ENCODE data around the gene SCRN1. TPM values are rescaled to one million over a fixed set of nuclear protein-coding genes. Genes with fewer than 3 reads are reported as not detected.

SCRN1 gene
- total RNA-seq, 4 donors from 2014 or later = 14.4 to 66.5 (median 44.1) TPM

GRCh38 chr7:29971566-29972314 is 17.9 kb downstream of the SCRN1 start:
- Histone ChIP-seq H3K4me1 (no peaks in the 10 kb centered on the region), H3K27ac (no peak overlapping the region), H3K36me3 (no peaks in the 10 kb centered on the region), H3K27me3 (no peaks in the 10 kb centered on the region), H3K4me3 (no peak overlapping the region), H3K9me3 (no peaks in the 10 kb centered on the region)
- intact Hi-C loops (cut with DNase I; ENCODE audit: low total_unique reads) = no loop called here
- DNase-seq = no peak
- TF ChIP-seq POLR2A (IDR thresholded peaks at IDR 0.05) = no peak
- TF ChIP-seq, protein P1, sequence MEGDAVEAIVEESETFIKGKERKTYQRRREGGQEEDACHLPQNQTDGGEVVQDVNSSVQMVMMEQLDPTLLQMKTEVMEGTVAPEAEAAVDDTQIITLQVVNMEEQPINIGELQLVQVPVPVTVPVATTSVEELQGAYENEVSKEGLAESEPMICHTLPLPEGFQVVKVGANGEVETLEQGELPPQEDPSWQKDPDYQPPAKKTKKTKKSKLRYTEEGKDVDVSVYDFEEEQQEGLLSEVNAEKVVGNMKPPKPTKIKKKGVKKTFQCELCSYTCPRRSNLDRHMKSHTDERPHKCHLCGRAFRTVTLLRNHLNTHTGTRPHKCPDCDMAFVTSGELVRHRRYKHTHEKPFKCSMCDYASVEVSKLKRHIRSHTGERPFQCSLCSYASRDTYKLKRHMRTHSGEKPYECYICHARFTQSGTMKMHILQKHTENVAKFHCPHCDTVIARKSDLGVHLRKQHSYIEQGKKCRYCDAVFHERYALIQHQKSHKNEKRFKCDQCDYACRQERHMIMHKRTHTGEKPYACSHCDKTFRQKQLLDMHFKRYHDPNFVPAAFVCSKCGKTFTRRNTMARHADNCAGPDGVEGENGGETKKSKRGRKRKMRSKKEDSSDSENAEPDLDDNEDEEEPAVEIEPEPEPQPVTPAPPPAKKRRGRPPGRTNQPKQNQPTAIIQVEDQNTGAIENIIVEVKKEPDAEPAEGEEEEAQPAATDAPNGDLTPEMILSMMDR (IDR thresholded peaks at IDR 0.05) = no peak

DNA sequence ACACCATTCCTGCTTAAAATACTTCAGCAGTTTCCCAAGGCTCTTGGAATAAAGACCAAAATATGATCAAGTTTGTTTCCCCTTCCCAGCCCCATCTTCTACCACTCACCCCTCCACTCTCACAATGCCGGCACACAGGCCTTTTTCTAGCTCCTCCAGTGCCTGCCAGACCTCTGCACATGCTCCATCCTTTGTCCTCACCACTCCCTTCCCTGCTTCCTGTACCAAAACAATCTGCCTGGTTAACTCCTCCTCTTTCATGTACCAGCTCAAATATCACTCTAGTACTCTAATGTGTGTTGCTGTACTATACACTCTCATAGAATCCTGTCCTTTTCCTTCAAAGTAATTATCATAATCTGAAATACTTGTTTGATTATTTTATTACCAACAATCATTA is 19.4 kb downstream of the SCRN1 start:
- Histone ChIP-seq H3K36me3 (no peaks in the 10 kb centered on the region), H3K4me3 (no peak overlapping the region), H3K9me3 (no peaks in the 10 kb centered on the region), H3K27ac (no peak overlapping the region), H3K4me1 (no peaks in the 10 kb centered on the region), H3K27me3 (no peaks in the 10 kb centered on the region)
- intact Hi-C loops (cut with DNase I; ENCODE audit: low total_unique reads) = no loop called here
- TF ChIP-seq, protein P1 (IDR thresholded peaks at IDR 0.05) = no peak
- TF ChIP-seq POLR2A (IDR thresholded peaks at IDR 0.05) = no peak
- DNase-seq = no peak

DNA sequence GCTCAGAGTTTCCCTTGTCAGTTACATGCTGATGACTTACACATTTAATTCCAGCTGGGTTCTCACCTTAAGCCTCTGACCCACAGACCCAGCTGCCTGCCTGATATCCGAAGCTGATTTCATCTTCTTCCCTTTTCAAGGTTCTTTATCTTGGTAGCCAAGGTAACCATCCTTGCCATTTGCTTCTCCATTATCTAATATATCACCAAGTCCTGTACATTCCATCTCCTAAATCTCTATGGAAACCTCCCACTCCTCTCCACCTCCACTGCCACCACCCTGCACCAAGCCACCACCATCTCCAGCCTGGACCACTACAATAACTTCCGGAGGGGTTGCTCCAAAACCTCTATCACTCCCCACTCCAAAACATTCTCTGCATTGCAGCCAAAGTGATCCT is 19.9 kb downstream of the SCRN1 start:
- no peak for DNase-seq
- Histone ChIP-seq H3K4me3 (no peak overlapping the region), H3K27me3 (no peaks in the 10 kb centered on the region), H3K27ac (no peak overlapping the region), H3K36me3 (no peaks in the 10 kb centered on the region), H3K9me3 (no peaks in the 10 kb centered on the region), H3K4me1 (no peaks in the 10 kb centered on the region)
- intact Hi-C loops (cut with DNase I; ENCODE audit: low total_unique reads) = no loop called here
- TF ChIP-seq, protein P1 (IDR thresholded peaks at IDR 0.05) = no peak
- no peak for TF ChIP-seq POLR2A (IDR thresholded peaks at IDR 0.05)

DNA sequence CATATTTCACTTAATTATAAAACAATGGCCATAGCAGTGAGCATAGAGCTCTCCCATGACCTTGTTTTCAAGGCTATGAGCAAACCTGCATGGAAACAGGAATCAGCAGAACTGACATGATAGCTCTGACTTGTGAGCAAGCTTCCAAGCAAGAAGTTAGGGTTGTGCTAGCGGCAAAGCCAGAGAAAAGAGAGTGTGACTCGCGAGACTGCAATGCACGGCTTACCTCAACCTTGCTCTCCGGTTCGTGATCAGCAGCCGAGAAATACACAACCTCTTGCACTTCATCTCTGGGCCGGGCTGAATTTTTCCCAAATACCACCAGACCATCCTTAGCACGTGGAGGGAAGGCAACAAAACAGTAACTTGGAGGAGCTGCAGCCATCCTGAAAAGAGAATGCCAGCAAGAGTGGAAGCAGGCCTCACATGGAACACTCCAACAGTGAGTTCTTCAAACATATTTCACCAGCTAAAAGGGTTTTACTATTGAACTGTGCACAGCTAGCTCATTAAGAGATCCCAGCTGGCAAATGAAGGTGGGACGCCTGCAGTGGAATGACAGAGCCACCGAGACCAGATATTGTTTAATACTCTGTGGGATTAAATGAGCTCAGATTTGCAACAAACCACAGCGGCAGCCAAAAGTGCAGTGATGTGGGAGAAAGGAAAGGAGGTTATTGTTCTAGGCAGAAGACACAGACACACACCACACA is 20.8 kb downstream of the SCRN1 start:
- TF ChIP-seq POLR2A (IDR thresholded peaks at IDR 0.05) = no peak
- TF ChIP-seq, protein P1 (IDR thresholded peaks at IDR 0.05) = no peak
- DNase-seq = no peak
- intact Hi-C loops (cut with DNase I; ENCODE audit: low total_unique reads) = no loop called here
- Histone ChIP-seq H3K27ac (no peak overlapping the region), H3K36me3 (no peaks in the 10 kb centered on the region), H3K4me3 (no peak overlapping the region), H3K9me3 (no peaks in the 10 kb centered on the region), H3K27me3 (no peaks in the 10 kb centered on the region), H3K4me1 (no peaks in the 10 kb centered on the region)

GRCh38 chr7:29965030-29965429 is 24.6 kb downstream of the SCRN1 start:
- H3K4me1 ChIP-seq = no peaks in the 10 kb centered on the region
- TF ChIP-seq POLR2A (IDR thresholded peaks at IDR 0.05) = no peak
- TF ChIP-seq, protein P1 (IDR thresholded peaks at IDR 0.05) = no peak
- no peaks in the 10 kb centered on the region for H3K9me3 ChIP-seq
- no peak overlapping the region for H3K4me3 ChIP-seq
- intact Hi-C loops (cut with DNase I; ENCODE audit: low total_unique reads) = no loop called here
- no peak for DNase-seq
- no peak overlapping the region for H3K27ac ChIP-seq
- H3K36me3 ChIP-seq = no peaks in the 10 kb centered on the region
- no peaks in the 10 kb centered on the region for H3K27me3 ChIP-seq

Measured in uterus (tissue), 4 donors.